ENCODE measurements around the gene LRP1-AS. TPM values are rescaled to one million over a fixed set of nuclear protein-coding genes. Genes with fewer than 3 reads are reported as not detected.
A peak's percentile ranks its signal among the peaks of the same experiment; 100 is the strongest.

Gene LRP1-AS
- total RNA-seq (2022) (not detected in 2 replicates), Bru-seq, nascent RNA (percentile 14 among the genes with signal in this experiment), BruChase-seq, experiment 1, labeled RNA remaining after a 6-hour chase (not detected), BruChase-seq, experiment 2, labeled RNA remaining after a 2-hour chase (not detected)
- long read RNA-seq: 0 reads

- Mint-ChIP-seq H3K36me3 (ENCODE audit: insufficient read depth, unreplicated experiment) (peaks cover 5% of the 10 kb centered on the region), H3K27ac (ENCODE audit: unreplicated experiment) (no peak within 1 kb of the TSS), H3K4me1 (ENCODE audit: low read depth, unreplicated experiment) (peaks cover 19% of the 10 kb centered on the region), H3K27me3 (ENCODE audit: unreplicated experiment) (no peaks in the 10 kb centered on the region), H3K9me3 (ENCODE audit: low read depth, unreplicated experiment) (no peaks in the 10 kb centered on the region), H3K4me3 (ENCODE audit: low read depth, unreplicated experiment) (no peak within 1 kb of the TSS)
- no peak for TF ChIP-seq CTCF (IDR thresholded peaks at IDR 0.05; ENCODE audit: unreplicated experiment)
- no TSS peak for BruUV-seq (replicated peaks)
- intact Hi-C loops (cut with micrococcal nuclease; ENCODE audit: unreplicated experiment): no loop called here
- CTCF ChIA-PET: interaction anchor here (0.6 to 1.3 kb wide), 2 partner anchors 19 to 945 kb away, joined by 4 to 6 read pairs; partner anchors contain the start of gene LRP1
- no peak for DNase-seq
These were observed at the start of gene LRP1-AS for GRCh38 chr12:57146961-57147944. LRP1-AS (minus strand) TSS chr12:57147619.

DNA sequence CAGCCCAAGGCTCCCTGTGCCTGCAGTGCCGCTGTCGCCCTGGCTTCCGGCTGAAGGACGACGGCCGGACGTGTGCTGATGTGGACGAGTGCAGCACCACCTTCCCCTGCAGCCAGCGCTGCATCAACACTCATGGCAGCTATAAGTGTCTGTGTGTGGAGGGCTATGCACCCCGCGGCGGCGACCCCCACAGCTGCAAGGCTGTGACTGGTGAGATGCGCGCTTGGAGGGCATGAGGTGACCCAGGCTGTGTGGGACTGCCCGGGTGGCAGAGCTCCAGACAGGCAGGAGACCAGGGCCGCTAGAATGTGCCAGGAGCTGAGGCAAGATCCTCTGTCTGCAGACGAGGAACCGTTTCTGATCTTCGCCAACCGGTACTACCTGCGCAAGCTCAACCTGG lies 49.5 kb upstream of the LRP1-AS start:
- BruUV-seq (replicated peaks): no TSS peak
- intact Hi-C loops (cut with micrococcal nuclease; ENCODE audit: unreplicated experiment): no loop called here
- Mint-ChIP-seq H3K27ac (ENCODE audit: unreplicated experiment) (no peak overlapping the region), H3K4me1 (ENCODE audit: low read depth, unreplicated experiment) (no peaks in the 10 kb centered on the region), H3K9me3 (ENCODE audit: low read depth, unreplicated experiment) (no peaks in the 10 kb centered on the region), H3K27me3 (ENCODE audit: unreplicated experiment) (peaks cover 32% of the 10 kb centered on the region), H3K4me3 (ENCODE audit: low read depth, unreplicated experiment) (no peak overlapping the region), H3K36me3 (ENCODE audit: insufficient read depth, unreplicated experiment) (peaks cover 7% of the 10 kb centered on the region)
- no peak for TF ChIP-seq CTCF (IDR thresholded peaks at IDR 0.05; ENCODE audit: unreplicated experiment)
- no peak for DNase-seq
- CTCF ChIA-PET: interaction anchor here (1.1 kb wide), 1 partner anchor 14 kb away, joined by 4 read pairs; no protein-coding TSS in a partner anchor

DNA sequence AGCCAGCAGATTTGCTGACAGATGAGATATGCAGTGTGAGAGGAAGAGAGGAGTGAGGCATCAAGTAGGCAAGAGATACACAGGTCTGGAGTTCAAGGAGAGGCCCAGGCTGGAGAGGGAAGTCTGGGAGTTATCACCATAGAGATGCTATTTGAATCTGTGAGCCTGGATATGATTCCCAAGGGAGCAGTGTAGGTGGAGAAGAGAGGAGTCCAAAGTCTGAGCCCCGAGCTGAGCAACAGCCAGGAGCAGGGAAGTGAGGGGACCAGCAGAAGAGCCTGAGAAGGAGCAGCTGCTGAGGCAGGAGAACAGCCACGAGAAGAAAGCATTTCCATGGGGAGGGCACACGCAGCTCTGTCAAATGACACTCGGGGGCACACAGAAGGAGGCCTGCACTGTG lies 49.0 kb upstream of the LRP1-AS start:
- BruUV-seq (replicated peaks): no TSS peak
- TF ChIP-seq CTCF (IDR thresholded peaks at IDR 0.05; ENCODE audit: unreplicated experiment): no peak
- CTCF ChIA-PET: interaction anchor here (1.1 kb wide), 1 partner anchor 13 kb away, joined by 4 read pairs; no protein-coding TSS in a partner anchor
- intact Hi-C loops (cut with micrococcal nuclease; ENCODE audit: unreplicated experiment): no loop called here
- H3K36me3 Mint-ChIP-seq (ENCODE audit: insufficient read depth, unreplicated experiment): peaks cover 4% of the 10 kb centered on the region
- peaks cover 2% of the 10 kb centered on the region for H3K9me3 Mint-ChIP-seq (ENCODE audit: low read depth, unreplicated experiment)
- DNase-seq: no peak
- H3K27me3 Mint-ChIP-seq (ENCODE audit: unreplicated experiment): peaks cover 32% of the 10 kb centered on the region
- no peak overlapping the region for H3K27ac Mint-ChIP-seq (ENCODE audit: unreplicated experiment)
- H3K4me3 Mint-ChIP-seq (ENCODE audit: low read depth, unreplicated experiment): no peak overlapping the region
- H3K4me1 Mint-ChIP-seq (ENCODE audit: low read depth, unreplicated experiment): no peaks in the 10 kb centered on the region

DNA sequence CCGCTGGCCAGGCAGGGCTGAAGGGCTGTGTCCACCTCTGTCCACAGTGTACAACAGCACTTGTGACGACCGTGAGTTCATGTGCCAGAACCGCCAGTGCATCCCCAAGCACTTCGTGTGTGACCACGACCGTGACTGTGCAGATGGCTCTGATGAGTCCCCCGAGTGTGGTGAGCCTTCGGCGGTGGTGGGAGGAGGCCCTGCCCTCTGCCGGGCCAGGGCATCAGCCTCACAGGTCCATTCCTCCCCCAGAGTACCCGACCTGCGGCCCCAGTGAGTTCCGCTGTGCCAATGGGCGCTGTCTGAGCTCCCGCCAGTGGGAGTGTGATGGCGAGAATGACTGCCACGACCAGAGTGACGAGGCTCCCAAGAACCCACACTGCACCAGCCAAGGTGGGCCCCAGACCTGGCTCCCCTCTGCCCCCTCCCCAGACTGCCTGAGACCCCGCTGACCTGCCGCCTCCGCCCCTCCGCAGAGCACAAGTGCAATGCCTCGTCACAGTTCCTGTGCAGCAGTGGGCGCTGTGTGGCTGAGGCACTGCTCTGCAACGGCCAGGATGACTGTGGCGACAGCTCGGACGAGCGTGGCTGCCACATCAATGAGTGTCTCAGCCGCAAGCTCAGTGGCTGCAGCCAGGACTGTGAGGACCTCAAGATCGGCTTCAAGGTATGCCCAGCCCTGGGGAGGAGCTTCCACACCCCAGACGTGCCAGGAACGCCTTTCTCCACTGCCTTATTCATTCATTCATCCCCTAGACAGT lies 48.4 kb upstream of the LRP1-AS start:
- no peak overlapping the region for H3K4me3 Mint-ChIP-seq (ENCODE audit: low read depth, unreplicated experiment)
- H3K27ac Mint-ChIP-seq (ENCODE audit: unreplicated experiment): no peak overlapping the region
- TF ChIP-seq CTCF (IDR thresholded peaks at IDR 0.05; ENCODE audit: unreplicated experiment): no peak
- CTCF ChIA-PET: no interaction called here
- H3K4me1 Mint-ChIP-seq (ENCODE audit: low read depth, unreplicated experiment): no peaks in the 10 kb centered on the region
- no peak for DNase-seq
- intact Hi-C loops (cut with micrococcal nuclease; ENCODE audit: unreplicated experiment): no loop called here
- peaks cover 32% of the 10 kb centered on the region for H3K27me3 Mint-ChIP-seq (ENCODE audit: unreplicated experiment)
- BruUV-seq (replicated peaks): no TSS peak
- peaks cover 2% of the 10 kb centered on the region for H3K9me3 Mint-ChIP-seq (ENCODE audit: low read depth, unreplicated experiment)
- H3K36me3 Mint-ChIP-seq (ENCODE audit: insufficient read depth, unreplicated experiment): peaks cover 4% of the 10 kb centered on the region

Data from Calu3 (cell line).